Measurements from ENCODE around the gene VPS37B.

VPS37B gene

DNA sequence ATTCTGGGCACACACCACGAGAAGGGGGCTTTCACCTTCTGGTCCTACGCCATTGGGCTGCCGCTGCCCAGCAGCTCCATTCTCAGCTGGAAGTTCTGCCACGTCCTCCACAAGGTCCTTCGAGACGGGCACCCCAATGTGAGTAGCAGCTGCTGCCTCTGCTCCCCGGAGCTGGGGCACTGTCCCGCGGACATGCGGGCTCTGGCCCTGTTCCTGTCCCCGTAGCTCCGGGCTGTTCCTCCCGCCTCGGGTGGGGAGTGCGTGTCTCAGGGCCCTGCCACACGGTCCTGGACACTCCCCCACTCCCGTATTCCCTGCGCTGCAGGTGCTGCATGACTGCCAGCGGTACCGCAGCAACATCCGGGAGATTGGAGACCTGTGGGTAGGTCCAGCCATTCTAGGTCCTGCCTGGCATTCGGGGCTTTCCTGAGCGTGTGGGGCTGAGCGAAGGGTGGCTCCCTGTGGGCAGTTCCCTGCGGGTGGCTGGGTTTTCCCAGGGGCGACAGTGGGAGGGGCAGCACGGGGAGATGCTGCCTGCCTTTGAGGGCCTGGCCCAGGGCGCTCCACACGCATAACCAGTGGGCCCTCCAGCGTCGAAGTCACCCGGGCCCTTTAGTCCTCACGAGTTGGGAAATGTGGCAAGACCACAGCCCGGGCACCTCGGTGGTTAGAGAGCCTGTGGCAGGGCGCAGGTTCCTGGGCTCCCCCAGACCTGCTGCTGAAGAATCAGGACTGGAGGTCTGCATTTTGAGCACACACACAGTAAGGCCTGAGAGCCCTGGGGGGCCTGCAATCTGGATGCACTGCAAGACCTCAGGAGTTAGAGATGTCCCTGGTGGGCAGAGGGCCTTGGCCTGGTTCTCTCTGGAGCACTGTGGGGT is 47.2 kb downstream of the VPS37B start:
- TF ChIP-seq, protein P1, sequence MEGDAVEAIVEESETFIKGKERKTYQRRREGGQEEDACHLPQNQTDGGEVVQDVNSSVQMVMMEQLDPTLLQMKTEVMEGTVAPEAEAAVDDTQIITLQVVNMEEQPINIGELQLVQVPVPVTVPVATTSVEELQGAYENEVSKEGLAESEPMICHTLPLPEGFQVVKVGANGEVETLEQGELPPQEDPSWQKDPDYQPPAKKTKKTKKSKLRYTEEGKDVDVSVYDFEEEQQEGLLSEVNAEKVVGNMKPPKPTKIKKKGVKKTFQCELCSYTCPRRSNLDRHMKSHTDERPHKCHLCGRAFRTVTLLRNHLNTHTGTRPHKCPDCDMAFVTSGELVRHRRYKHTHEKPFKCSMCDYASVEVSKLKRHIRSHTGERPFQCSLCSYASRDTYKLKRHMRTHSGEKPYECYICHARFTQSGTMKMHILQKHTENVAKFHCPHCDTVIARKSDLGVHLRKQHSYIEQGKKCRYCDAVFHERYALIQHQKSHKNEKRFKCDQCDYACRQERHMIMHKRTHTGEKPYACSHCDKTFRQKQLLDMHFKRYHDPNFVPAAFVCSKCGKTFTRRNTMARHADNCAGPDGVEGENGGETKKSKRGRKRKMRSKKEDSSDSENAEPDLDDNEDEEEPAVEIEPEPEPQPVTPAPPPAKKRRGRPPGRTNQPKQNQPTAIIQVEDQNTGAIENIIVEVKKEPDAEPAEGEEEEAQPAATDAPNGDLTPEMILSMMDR (IDR thresholded peaks at IDR 0.05; ENCODE audit: low read length, missing control alignments): no peak
- H3K4me3 ChIP-seq (replicated peaks; ENCODE audit: low read depth, low read length): no peak overlapping the region
- DNase-seq (ENCODE audit: low read depth): no peak

DNA sequence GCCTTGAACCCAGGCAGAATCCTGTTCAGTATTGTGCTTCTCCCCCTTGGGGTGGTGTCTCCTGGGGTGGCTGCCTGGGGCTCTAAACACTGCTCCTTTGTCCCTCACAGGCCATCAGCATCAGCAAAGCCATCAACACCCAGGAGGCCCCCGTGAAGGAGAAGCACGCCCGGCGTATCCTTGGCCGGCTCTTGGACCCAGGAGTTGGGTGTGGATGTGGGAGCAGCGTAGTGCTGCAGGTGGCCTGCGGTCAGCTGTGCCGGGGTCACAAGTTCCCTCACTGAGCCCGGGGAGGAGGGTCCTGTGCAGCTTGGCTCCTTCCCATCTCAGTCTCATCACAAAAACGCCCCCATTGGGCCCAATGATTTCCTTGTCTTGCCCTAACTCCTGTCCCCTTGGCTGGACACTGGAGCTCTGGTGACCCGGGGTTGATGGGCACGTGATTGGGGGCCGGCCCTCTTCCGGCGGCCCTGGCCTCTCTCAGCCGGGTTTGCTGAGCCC is 48.0 kb downstream of the VPS37B start:
- DNase-seq (ENCODE audit: low read depth): no peak
- no peak overlapping the region for H3K4me3 ChIP-seq (replicated peaks; ENCODE audit: low read depth, low read length)
- TF ChIP-seq, protein P1 (IDR thresholded peaks at IDR 0.05; ENCODE audit: low read length, missing control alignments): no peak

DNA sequence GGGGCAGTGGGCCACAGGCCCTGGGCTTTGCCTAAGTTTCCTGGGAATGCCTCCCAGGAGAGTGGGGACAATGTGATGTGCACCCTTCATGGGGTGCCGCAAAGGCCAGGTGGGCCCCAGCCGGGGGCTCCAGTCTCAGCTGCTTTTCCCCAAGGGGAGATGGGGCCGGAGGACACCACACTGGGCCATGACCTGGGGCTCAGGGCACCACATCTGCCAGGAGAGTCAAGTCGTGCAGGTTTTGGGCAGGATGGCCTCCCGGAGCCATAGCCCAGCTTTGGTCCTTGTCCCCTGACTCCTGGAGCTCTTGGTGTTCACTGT is 48.4 kb downstream of the VPS37B start:
- TF ChIP-seq, protein P1 (IDR thresholded peaks at IDR 0.05; ENCODE audit: low read length, missing control alignments): no peak
- no peak for DNase-seq (ENCODE audit: low read depth)
- H3K4me3 ChIP-seq (replicated peaks; ENCODE audit: low read depth, low read length): no peak overlapping the region

DNA sequence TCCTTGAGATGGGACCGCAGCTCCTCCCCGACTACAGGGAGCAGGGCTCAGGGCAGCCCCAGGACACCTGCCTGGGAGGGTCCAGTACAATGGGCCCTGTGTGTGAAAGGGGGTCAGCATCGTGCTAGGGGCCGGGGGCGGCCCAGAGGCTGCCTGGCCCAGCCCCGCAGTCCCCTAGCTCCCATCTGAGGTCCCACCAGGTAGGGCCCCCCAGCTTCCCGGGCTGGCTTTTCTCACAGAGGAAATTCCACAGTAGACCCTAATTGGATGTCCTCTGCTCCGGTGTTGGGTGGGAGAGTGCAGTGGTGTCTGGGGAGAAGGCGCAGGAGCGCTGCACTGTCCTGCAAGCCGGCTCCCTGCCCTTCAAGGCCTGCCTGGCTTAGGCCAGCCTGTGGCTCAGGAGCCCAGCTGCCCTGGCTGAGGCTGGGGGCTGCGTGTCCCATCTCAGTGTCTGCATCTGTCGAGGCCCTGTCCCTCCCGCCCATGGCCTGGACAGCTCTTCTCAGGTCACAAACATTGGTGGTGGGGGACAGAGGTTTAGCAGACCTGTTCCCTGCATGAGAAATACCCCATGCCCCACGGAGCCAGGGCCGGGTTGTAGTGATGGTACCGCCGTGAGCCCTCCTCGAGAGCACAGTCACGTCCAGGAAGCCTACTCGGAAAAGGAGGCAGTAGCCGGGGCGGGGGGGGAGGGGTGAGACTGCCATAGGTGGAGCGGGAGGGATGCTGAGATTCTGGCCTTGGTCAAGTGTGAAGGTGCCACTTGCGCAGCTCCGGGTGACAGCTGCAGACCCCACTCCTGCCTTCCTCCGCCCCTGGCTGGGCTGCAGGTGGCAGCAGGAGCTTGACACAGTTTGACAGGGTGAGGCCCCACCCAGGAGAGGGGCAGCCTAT is 49.1 kb downstream of the VPS37B start:
- DNase-seq (ENCODE audit: low read depth): no peak
- TF ChIP-seq, protein P1 (IDR thresholded peaks at IDR 0.05; ENCODE audit: low read length, missing control alignments): no peak
- H3K4me3 ChIP-seq (replicated peaks; ENCODE audit: low read depth, low read length): no peak overlapping the region

DNA sequence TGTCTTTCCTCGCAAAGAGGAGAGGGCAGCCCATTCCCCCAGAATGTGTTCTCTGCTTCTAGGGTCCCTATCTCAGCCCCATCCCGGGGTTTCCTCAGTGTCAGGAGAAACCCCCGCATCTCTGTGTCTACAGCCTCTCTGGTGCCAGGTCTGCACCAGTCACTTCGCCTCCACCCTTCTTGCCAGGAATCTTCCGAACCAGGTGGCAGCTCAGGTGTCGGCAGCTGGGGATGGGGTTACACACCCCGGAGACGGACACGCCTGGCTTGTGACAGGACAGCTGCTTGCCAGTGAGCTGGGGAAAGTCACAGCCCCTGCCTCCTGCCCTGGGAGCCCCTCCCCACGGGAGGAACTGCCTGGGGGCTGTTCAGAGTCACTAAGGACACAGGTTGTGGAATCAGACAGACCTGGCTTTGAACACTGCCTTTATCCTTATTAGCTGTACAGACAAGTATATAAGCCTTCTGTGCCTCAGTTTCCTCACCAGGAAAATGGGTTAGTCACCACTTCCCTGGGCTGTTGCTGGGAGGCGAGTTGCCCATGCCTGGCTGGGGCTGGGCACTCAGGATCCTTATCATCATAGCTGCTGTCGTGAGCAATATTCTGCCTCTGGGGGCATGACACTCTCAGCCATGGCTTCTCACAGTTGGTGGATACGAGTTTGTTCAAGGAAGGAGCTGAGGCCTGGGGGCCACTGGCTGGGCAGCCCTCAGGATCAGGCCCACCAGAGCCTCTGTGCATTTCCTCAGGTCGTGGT is 49.9 kb downstream of the VPS37B start:
- TF ChIP-seq, protein P1 (IDR thresholded peaks at IDR 0.05; ENCODE audit: low read length, missing control alignments): no peak
- no peak for DNase-seq (ENCODE audit: low read depth)
- H3K4me3 ChIP-seq (replicated peaks; ENCODE audit: low read depth, low read length): no peak overlapping the region

GRCh38 chr12:122845041-122845864 is 50.7 kb downstream of the VPS37B start:
- H3K4me3 ChIP-seq (replicated peaks; ENCODE audit: low read depth, low read length): no peak overlapping the region
- TF ChIP-seq, protein P1 (IDR thresholded peaks at IDR 0.05; ENCODE audit: low read length, missing control alignments): no peak
- no peak for DNase-seq (ENCODE audit: low read depth)
